B cell (primary cell): ENCODE data around the gene SART1. TPM values are rescaled to one million over a fixed set of nuclear protein-coding genes. Genes with fewer than 3 reads are reported as not detected.

ENCODE experiments used
- ATAC-seq: fragments of 200-7000 bp; cut with Tn5 transposase; one replicate; pipeline ENCODE4 v1.10.0; 2021; ENCODE audit warnings: low read depth, mild to moderate bottlenecking, moderate number of reproducible peaks, moderate library complexity
- CTCF ChIA-PET: fragments of 350-600 bp; sonication (Branson Sonifier 250); formaldehyde crosslinking; loops from one replicate; lab custom pipeline; 2021; ENCODE audit warnings: antibody characterized with exemption, inconsistent platforms; lab: Charles Lee
- POLR2A ChIA-PET: fragments of 350-600 bp; sonication (Branson Sonifier 250); formaldehyde crosslinking; loops from one replicate; lab custom pipeline; 2021; ENCODE audit warnings: antibody characterized with exemption; lab: Charles Lee
- DNase-seq: peaks from one replicate; pipeline ENCODE4 v3.0.0; 2013
- H2AFZ ChIP-seq: 2 replicates; pipeline ENCODE4 v1.6.1; 2012; ENCODE audit warnings: mild to moderate bottlenecking, low read depth, low read length; ENCODE audit not compliant: insufficient read depth, poor library complexity, severe bottlenecking
- H3K27ac ChIP-seq, 2 donors: 1 replicate in 1 of 2; 2 replicates in 1 of 2; pipeline ENCODE4 v1.5.1; 2012 to 2013; ENCODE audit warnings: low read length in 2 of 2, mild to moderate bottlenecking in 2 of 2, moderate library complexity in 1 of 2
- H3K27me3 ChIP-seq, 4 experiments: fragments of 200-600 bp in 1 of 4; sonication (generic) in 1 of 4; replicated peaks in 1 of 4; 1 replicate in 2 of 4; 2 replicates in 2 of 4; pipeline versions ENCODE4 v1.6.1 to v1.7.0; 2013 to 2016; ENCODE audit warnings: low read length in 3 of 4, mild to moderate bottlenecking in 2 of 4, mixed read lengths in 1 of 4, moderate library complexity in 1 of 4; ENCODE audit not compliant: insufficient read depth in 4 of 4, control insufficient read depth in 3 of 4; ENCODE audit errors: control extremely low read depth in 1 of 4
- H3K36me3 ChIP-seq, 2 experiments: replicated peaks in 1 of 2; 1 replicate in 1 of 2; 2 replicates in 1 of 2; pipeline versions ENCODE4 v1.6.1 to v1.7.1; 2013; ENCODE audit warnings: low read length in 1 of 2; ENCODE audit not compliant: insufficient read depth in 2 of 2, control insufficient read depth in 1 of 2; ENCODE audit errors: control extremely low read depth in 1 of 2, extremely low read depth in 1 of 2
- H3K4me1 ChIP-seq, 2 donors: fragments of 200-600 bp in 1 of 2; sonication (generic) in 1 of 2; 1 replicate in 1 of 2; 2 replicates in 1 of 2; pipeline versions ENCODE4 v1.5.1 to v1.6.1; 2013 to 2017; ENCODE audit warnings: low read length in 2 of 2; ENCODE audit not compliant: control insufficient read depth in 2 of 2, insufficient read depth in 2 of 2
- H3K4me2 ChIP-seq: replicated peaks from 2 replicates; pipeline ENCODE3; 2012; ENCODE audit warnings: mild to moderate bottlenecking, low read depth, low read length; ENCODE audit not compliant: poor library complexity, severe bottlenecking
- H3K4me3 ChIP-seq, 5 experiments: fragments of 200-600 bp in 1 of 5; sonication (generic) in 1 of 5; 1 replicate in 3 of 5; 2 replicates in 2 of 5; pipeline versions ENCODE4 v1.5.1 to v1.7.0; 2011 to 2016; ENCODE audit warnings: low read length in 4 of 5, mild to moderate bottlenecking in 4 of 5, low read depth in 2 of 5, control low read depth in 1 of 5, moderate library complexity in 1 of 5; ENCODE audit not compliant: insufficient read depth in 1 of 5; ENCODE audit errors: control extremely low read depth in 1 of 5, extremely low read depth in 1 of 5
- H3K79me2 ChIP-seq: fragments of 200-600 bp; sonication (generic); one replicate; pipeline ENCODE4 v1.6.0; 2016; ENCODE audit warnings: low read length; ENCODE audit not compliant: control insufficient read depth, insufficient read depth
- H3K9ac ChIP-seq: fragments of 200-600 bp; sonication (generic); 2 replicates; pipeline ENCODE4 v1.6.1; 2017; ENCODE audit warnings: mild to moderate bottlenecking, low read length, moderate library complexity
- H3K9me3 ChIP-seq, 3 donors: one replicate each; pipeline versions ENCODE4 v1.6.1 to v1.7.1; 2013; ENCODE audit warnings: low read length in 2 of 3; ENCODE audit not compliant: control insufficient read depth in 2 of 3, insufficient read depth in 1 of 3; ENCODE audit errors: control extremely low read depth in 1 of 3
- H4K20me1 ChIP-seq: 2 replicates; pipeline ENCODE4 v1.6.0; 2012; ENCODE audit warnings: mild to moderate bottlenecking, low read length; ENCODE audit not compliant: insufficient read depth, control insufficient read depth, poor library complexity, severe bottlenecking
- H3K27ac Mint-ChIP-seq: one replicate; pipeline ENCODE4 v1.8.0; 2021; ENCODE audit warnings: mixed read lengths
- H3K27me3 Mint-ChIP-seq: one replicate; pipeline ENCODE4 v1.8.0; 2021; ENCODE audit warnings: mixed read lengths
- H3K4me1 Mint-ChIP-seq: one replicate; pipeline ENCODE4 v1.8.0; 2021; ENCODE audit warnings: mixed read lengths
- H3K4me3 Mint-ChIP-seq: one replicate; pipeline ENCODE4 v1.8.0; 2021; ENCODE audit warnings: mixed read lengths
- H3K9me3 Mint-ChIP-seq: one replicate; pipeline ENCODE4 v1.8.0; 2022; ENCODE audit warnings: mixed read lengths; ENCODE audit not compliant: insufficient read depth
- CTCF ChIP-seq: fragments of 200-600 bp; IDR thresholded peaks from one replicate; pipeline ENCODE4 v1.8.0; 2022; ENCODE audit warnings: antibody characterized with exemption, mild to moderate bottlenecking
- EZH2 ChIP-seq: IDR thresholded peaks from 2 replicates; pipeline ENCODE4 v1.6.1; 2012; ENCODE audit warnings: borderline replicate concordance, low read depth, mild to moderate bottlenecking, moderate library complexity, low read length; ENCODE audit not compliant: insufficient read depth, poor library complexity, severe bottlenecking
- WGBS: methylation state at CpG from one replicate; pipeline ENCODE4 v1.1.5; 2013; ENCODE audit warnings: missing lambda C conversion rate; ENCODE audit not compliant: insufficient coverage; 5-methylcytosine and 5-hydroxymethylcytosine counted together
- intact Hi-C: fragments of 100-400 bp; cut with micrococcal nuclease; formaldehyde crosslinking; loops from one replicate; pipeline ENCODE4 v1.10.0; 2022
- polyA plus RNA-seq: library from polyadenylated mRNA; depleted of rRNA; stranded (reverse); fragments of >200 nt; gene quantifications from 2 replicates; pipeline ENCODE4 v1.2.3, GENCODE V29; 2012
- total RNA-seq, 2 donors: library from RNA; stranded (reverse); fragments of 120-200 nt in 1 of 2; gene quantifications; 1 replicate in 1 of 2; 2 replicates in 1 of 2; pipeline versions ENCODE4 v1.2.3 to v1.2.4, GENCODE V29; 2013 to 2022

The SART1 gene
- total and polyA plus RNA-seq, 2 donors (not counting 1 experiment from before 2014, with no cell fraction given): 74.5 to 102 TPM

GRCh38 chr11:65997286-65997685 is 35.8 kb downstream of the SART1 start:
- ChIA-PET CTCF (interaction anchor here (1.0 to 2.7 kb wide), 2 partner anchors 112 to 137 kb away, joined by 3 to 9 read pairs; partner anchors contain the start of gene MUS81), POLR2A (interaction anchor here (0.7 kb wide), 1 partner anchor 1236 kb away, joined by 4 read pairs; no protein-coding TSS in a partner anchor)
- no peak for ATAC-seq
- peaks cover 9 to 15% of the 10 kb centered on the region in 2 donors for H3K4me1 ChIP-seq
- no peaks in the 10 kb centered on the region for H3K9me3 ChIP-seq
- H3K36me3 ChIP-seq: peaks cover 1 to 34% of the 10 kb centered on the region in 2 experiments
- Mint-ChIP-seq H3K4me1 (peaks cover 20% of the 10 kb centered on the region), H3K4me3 (no peak overlapping the region), H3K9me3 (no peaks in the 10 kb centered on the region), H3K27me3 (no peaks in the 10 kb centered on the region), H3K27ac (no peak overlapping the region)
- H2AFZ ChIP-seq: no peak overlapping the region
- no peak overlapping the region for H3K4me3 ChIP-seq
- no peak overlapping the region for H3K9ac ChIP-seq
- H3K79me2 ChIP-seq: peaks cover 26% of the 10 kb centered on the region
- H3K4me2 ChIP-seq: no peak overlapping the region
- TF ChIP-seq EZH2 (no peak), CTCF (no peak)
- DNase-seq: no peak
- WGBS: 100% methylated on average over 2 of the region's 2 CpGs
- H4K20me1 ChIP-seq: peaks cover 42% of the 10 kb centered on the region
- H3K27ac ChIP-seq: no peak overlapping the region
- H3K27me3 ChIP-seq: no peaks in the 10 kb centered on the region
- intact Hi-C loops: no loop called here

GRCh38 chr11:66001942-66002647 is 40.6 kb downstream of the SART1 start, which contains the start of the genes BANF1 and EIF1AD:
BANF1 (plus strand) TSS chr11:66002503; CDS start chr11:66003251, 748 bp downstream.
EIF1AD (minus strand) TSS chr11:66002157; CDS start chr11:66000389, 1,768 bp downstream.
- Mint-ChIP-seq H3K9me3 (no peaks in the 10 kb centered on the region), H3K4me3 (peak within 1 kb of the TSS; percentile 98), H3K27ac (peak within 1 kb of the TSS; percentile 99), H3K27me3 (no peaks in the 10 kb centered on the region), H3K4me1 (peaks cover 34% of the 10 kb centered on the region)
- peak within 1 kb of the TSS; percentile 89 to 94 for H3K27ac ChIP-seq
- H3K9ac ChIP-seq: peak within 1 kb of the TSS; percentile 97
- ATAC-seq (peak; percentile 80), DNase-seq (peak; percentile 98)
- H3K36me3 ChIP-seq: peaks cover 1 to 56% of the 10 kb centered on the region in 2 experiments
- CTCF ChIA-PET: interaction anchor here (0.6 to 1.5 kb wide), 11 partner anchors 12 to 222 kb away, joined by 3 to 11 read pairs (median 5); partner anchors contain the start of genes CATSPER1, FIBP, MUS81 and SART1
- H4K20me1 ChIP-seq: peaks cover 70% of the 10 kb centered on the region
- H2AFZ ChIP-seq: peak within 1 kb of the TSS; percentile 88
- H3K9me3 ChIP-seq: no peaks in the 10 kb centered on the region
- under 1% methylated on average over 55 of the region's 55 CpGs for WGBS
- no peak for TF ChIP-seq CTCF
- no peak for TF ChIP-seq EZH2
- POLR2A ChIA-PET: interaction anchor here (0.6 to 1.5 kb wide), 14 partner anchors 41 to 884 kb away, joined by 3 to 12 read pairs (median 6); partner anchors contain the start of genes CCDC85B, CFL1, FIBP and MUS81
- H3K4me2 ChIP-seq: peak within 1 kb of the TSS; percentile 85
- intact Hi-C loops: loop anchor here (1.0 to 5.0 kb wide), 10 partner anchors 13 to 430 kb away; partner anchors contain the start of genes C11orf68, DRAP1, FAM89B and FIBP
- H3K4me3 ChIP-seq: peak within 1 kb of the TSS; percentile 75 to 100 (median 96)
- H3K27me3 ChIP-seq: no peaks in the 10 kb centered on the region
- H3K79me2 ChIP-seq: peaks cover 46% of the 10 kb centered on the region
- H3K4me1 ChIP-seq: peaks cover 16 to 25% of the 10 kb centered on the region in 2 donors
